ENCODE data around the gene LRRC4C.
A peak's percentile ranks its signal among the peaks of the same experiment; 100 is the strongest.

The LRRC4C gene

DNA sequence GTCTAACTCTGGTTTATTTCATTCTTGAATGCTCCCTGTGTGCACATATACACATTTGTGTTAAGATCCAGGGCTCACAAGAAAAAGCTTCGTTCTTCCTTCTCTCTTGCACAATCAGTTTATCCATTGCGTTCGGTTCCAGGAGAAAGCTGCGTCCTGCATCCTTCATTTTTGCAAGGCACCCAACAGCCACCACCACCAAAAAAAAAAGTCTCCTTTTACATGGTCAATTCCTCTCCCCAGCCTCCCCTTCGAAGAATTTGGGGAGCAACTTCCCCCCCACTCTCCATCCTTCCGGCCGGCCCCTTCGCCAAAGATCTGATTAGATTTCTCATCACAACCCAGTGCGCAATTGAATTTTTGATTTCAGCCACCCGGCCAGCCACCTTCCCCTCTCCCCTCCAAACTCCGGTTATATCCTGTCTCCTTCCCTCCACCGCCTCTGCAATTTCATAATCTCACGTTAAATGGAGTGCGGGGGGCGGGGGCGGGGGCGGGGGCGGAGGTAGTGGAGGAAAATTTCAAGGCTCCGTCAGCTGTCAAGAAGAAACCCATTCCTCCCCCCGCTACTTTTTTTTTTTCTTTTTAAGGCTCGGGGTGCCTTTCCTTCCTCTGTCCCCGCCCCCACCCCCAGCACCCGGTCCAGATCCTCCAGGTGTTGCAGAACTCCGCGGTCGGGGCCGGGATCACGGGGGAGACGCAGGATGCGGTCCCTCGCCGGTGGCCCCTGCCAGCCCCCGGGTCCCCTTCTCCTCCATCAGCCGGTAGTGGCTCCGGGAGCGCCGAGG is 1166.5 kb downstream of the LRRC4C start:
- Histone ChIP-seq H3K36me3 (ENCODE audit: control insufficient read depth in 1 of 2, insufficient read depth in 2 of 2, low read depth in 1 of 2, low read length in 2 of 2) (no peaks in the 10 kb centered on the region), H4K91ac (ENCODE audit: low read length) (no peak overlapping the region)
- WGBS: 2% methylated on average over 29 of the region's 37 CpGs

GRCh38 chr11:40291741-40292140 is 1167.7 kb downstream of the LRRC4C start:
- no peak overlapping the region for H2BK120ac ChIP-seq (ENCODE audit: low read depth, low read length)
- peaks cover 18 to 31% of the 10 kb centered on the region in 2 experiments for H3K27me3 ChIP-seq (ENCODE audit: control insufficient read depth in 1 of 2, insufficient read depth in 1 of 2, low read length in 2 of 2)
- no peak overlapping the region for H4K8ac ChIP-seq (ENCODE audit: low read length)
- H3K23ac ChIP-seq (ENCODE audit: low read length in 2 of 2): no peak overlapping the region
- H4K91ac ChIP-seq (ENCODE audit: low read length): no peak overlapping the region
- H3K79me1 ChIP-seq (replicated peaks; ENCODE audit: low read length, poor library complexity, severe bottlenecking): no peaks in the 10 kb centered on the region
- no peak overlapping the region for H3K14ac ChIP-seq (ENCODE audit: low read length in 2 of 2)
- no peak overlapping the region for H2BK12ac ChIP-seq (ENCODE audit: low read length in 2 of 2)
- H3K27ac ChIP-seq (ENCODE audit: low read length, poor library complexity, severe bottlenecking): no peak overlapping the region
- H2BK15ac ChIP-seq (ENCODE audit: low read depth, poor library complexity, severe bottlenecking): no peak overlapping the region
- no peak overlapping the region for H2BK5ac ChIP-seq (ENCODE audit: low read depth, low read length, poor library complexity, severe bottlenecking)
- H3K9ac ChIP-seq (ENCODE audit: low read length): no peak overlapping the region
- peaks cover 5% of the 10 kb centered on the region for H3K4me1 ChIP-seq (ENCODE audit: control insufficient read depth, insufficient read depth, low read depth, low read length)
- no peak overlapping the region for H2AFZ ChIP-seq (ENCODE audit: low read depth, low read length)
- whole genome bisulfite sequencing: 59% methylated on average over 6 of the region's 7 CpGs
- no peaks in the 10 kb centered on the region for H3K9me3 ChIP-seq (ENCODE audit: control insufficient read depth, low read length)
- H3K4ac ChIP-seq (ENCODE audit: low read depth in 1 of 2, low read length in 2 of 2): no peak overlapping the region
- no peak overlapping the region for H3K4me2 ChIP-seq (ENCODE audit: low read length, poor library complexity, severe bottlenecking)
- H3K4me3 ChIP-seq (ENCODE audit: insufficient read depth in 1 of 2, low read depth in 1 of 2, low read length in 2 of 2): no peak overlapping the region
- no peak for DNase-seq
- H3K18ac ChIP-seq (ENCODE audit: low read depth in 1 of 2, low read length in 2 of 2): no peak overlapping the region
- no peak overlapping the region for H2AK5ac ChIP-seq (ENCODE audit: low read length, severe bottlenecking)
- no peaks in the 10 kb centered on the region for H3K36me3 ChIP-seq (ENCODE audit: control insufficient read depth in 1 of 2, insufficient read depth in 2 of 2, low read depth in 1 of 2, low read length in 2 of 2)

More for the DNA sequence above, 1166.5 kb downstream of the LRRC4C start:
- H3K18ac ChIP-seq (ENCODE audit: low read depth in 1 of 2, low read length in 2 of 2): peak overlapping the region in 1 of 2 experiments; percentile 21
- H2AK5ac ChIP-seq (ENCODE audit: low read length, severe bottlenecking): no peak overlapping the region
- H3K4me1 ChIP-seq (ENCODE audit: control insufficient read depth, insufficient read depth, low read depth, low read length): peaks cover 5% of the 10 kb centered on the region
- H4K8ac ChIP-seq (ENCODE audit: low read length): peak overlapping the region; percentile 19
- peak overlapping the region; percentile 50 to 84 for H3K4me3 ChIP-seq (ENCODE audit: insufficient read depth in 1 of 2, low read depth in 1 of 2, low read length in 2 of 2)
- peak overlapping the region; percentile 74 for H3K9ac ChIP-seq (ENCODE audit: low read length)
- no peaks in the 10 kb centered on the region for H3K9me3 ChIP-seq (ENCODE audit: control insufficient read depth, low read length)
- no peak overlapping the region for H2BK12ac ChIP-seq (ENCODE audit: low read length in 2 of 2)
- no peak overlapping the region for H2AFZ ChIP-seq (ENCODE audit: low read depth, low read length)
- H3K4me2 ChIP-seq (ENCODE audit: low read length, poor library complexity, severe bottlenecking): peak overlapping the region; percentile 99
- no peak overlapping the region for H2BK120ac ChIP-seq (ENCODE audit: low read depth, low read length)
- peak overlapping the region in 1 of 2 experiments; percentile 53 for H3K4ac ChIP-seq (ENCODE audit: low read depth in 1 of 2, low read length in 2 of 2)
- H3K23ac ChIP-seq (ENCODE audit: low read length in 2 of 2): no peak overlapping the region
- no peak overlapping the region for H3K27ac ChIP-seq (ENCODE audit: low read length, poor library complexity, severe bottlenecking)
- no peak overlapping the region for H3K14ac ChIP-seq (ENCODE audit: low read length in 2 of 2)
- peak; percentile 40 for DNase-seq
- no peak overlapping the region for H2BK5ac ChIP-seq (ENCODE audit: low read depth, low read length, poor library complexity, severe bottlenecking)
- H2BK15ac ChIP-seq (ENCODE audit: low read depth, poor library complexity, severe bottlenecking): no peak overlapping the region
- no peaks in the 10 kb centered on the region for H3K79me1 ChIP-seq (replicated peaks; ENCODE audit: low read length, poor library complexity, severe bottlenecking)
- peaks cover 18 to 31% of the 10 kb centered on the region in 2 experiments for H3K27me3 ChIP-seq (ENCODE audit: control insufficient read depth in 1 of 2, insufficient read depth in 1 of 2, low read length in 2 of 2)

GRCh38 chr11:40291329-40291728 is 1168.1 kb downstream of the LRRC4C start:
- H2BK12ac ChIP-seq (ENCODE audit: low read length in 2 of 2): no peak overlapping the region
- no peak overlapping the region for H3K4me2 ChIP-seq (ENCODE audit: low read length, poor library complexity, severe bottlenecking)
- no peak overlapping the region for H2AFZ ChIP-seq (ENCODE audit: low read depth, low read length)
- H3K14ac ChIP-seq (ENCODE audit: low read length in 2 of 2): no peak overlapping the region
- no peak overlapping the region for H4K91ac ChIP-seq (ENCODE audit: low read length)
- peak; percentile 33 for DNase-seq
- no peak overlapping the region for H3K27ac ChIP-seq (ENCODE audit: low read length, poor library complexity, severe bottlenecking)
- H3K9ac ChIP-seq (ENCODE audit: low read length): no peak overlapping the region
- no peak overlapping the region for H3K4me3 ChIP-seq (ENCODE audit: insufficient read depth in 1 of 2, low read depth in 1 of 2, low read length in 2 of 2)
- H2BK5ac ChIP-seq (ENCODE audit: low read depth, low read length, poor library complexity, severe bottlenecking): no peak overlapping the region
- H2BK120ac ChIP-seq (ENCODE audit: low read depth, low read length): no peak overlapping the region
- H3K18ac ChIP-seq (ENCODE audit: low read depth in 1 of 2, low read length in 2 of 2): no peak overlapping the region
- peaks cover 18 to 30% of the 10 kb centered on the region in 2 experiments for H3K27me3 ChIP-seq (ENCODE audit: control insufficient read depth in 1 of 2, insufficient read depth in 1 of 2, low read length in 2 of 2)
- no peaks in the 10 kb centered on the region for H3K9me3 ChIP-seq (ENCODE audit: control insufficient read depth, low read length)
- no peak overlapping the region for H2AK5ac ChIP-seq (ENCODE audit: low read length, severe bottlenecking)
- H3K4me1 ChIP-seq (ENCODE audit: control insufficient read depth, insufficient read depth, low read depth, low read length): peaks cover 5% of the 10 kb centered on the region
- no peaks in the 10 kb centered on the region for H3K79me1 ChIP-seq (replicated peaks; ENCODE audit: low read length, poor library complexity, severe bottlenecking)
- no peaks in the 10 kb centered on the region for H3K36me3 ChIP-seq (ENCODE audit: control insufficient read depth in 1 of 2, insufficient read depth in 2 of 2, low read depth in 1 of 2, low read length in 2 of 2)
- H3K23ac ChIP-seq (ENCODE audit: low read length in 2 of 2): no peak overlapping the region
- 100% methylated on average over 1 of the region's 3 CpGs for WGBS
- no peak overlapping the region for H3K4ac ChIP-seq (ENCODE audit: low read depth in 1 of 2, low read length in 2 of 2)
- H4K8ac ChIP-seq (ENCODE audit: low read length): no peak overlapping the region
- H2BK15ac ChIP-seq (ENCODE audit: low read depth, poor library complexity, severe bottlenecking): no peak overlapping the region

DNA sequence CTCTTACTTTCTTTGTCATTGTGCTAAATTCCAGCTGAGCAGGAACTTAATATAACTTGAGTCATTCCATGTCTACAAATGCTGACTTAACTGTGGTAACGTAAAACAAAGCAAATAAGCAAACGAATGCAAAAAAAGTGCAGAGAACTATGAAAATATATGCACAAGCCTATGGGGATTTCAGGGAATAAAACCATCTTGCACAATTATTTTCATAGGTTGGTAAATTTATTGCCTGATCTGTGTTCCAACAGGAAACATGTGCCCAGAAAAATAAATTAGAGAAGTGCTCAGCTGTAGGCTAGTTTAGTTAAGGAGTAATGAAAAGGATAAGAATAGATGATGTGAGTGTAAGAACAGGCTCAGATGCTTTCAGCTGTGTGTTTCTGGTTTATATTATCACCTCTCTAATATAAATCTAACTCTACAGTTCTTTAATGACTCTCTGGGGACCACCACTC is 1169.3 kb downstream of the LRRC4C start:
- Histone ChIP-seq H3K4me3 (ENCODE audit: insufficient read depth in 1 of 2, low read depth in 1 of 2, low read length in 2 of 2) (no peak overlapping the region), H4K91ac (ENCODE audit: low read length) (no peak overlapping the region), H3K9ac (ENCODE audit: low read length) (no peak overlapping the region), H3K27me3 (ENCODE audit: control insufficient read depth in 1 of 2, insufficient read depth in 1 of 2, low read length in 2 of 2) (peaks cover 18 to 26% of the 10 kb centered on the region in 2 experiments), H3K79me1 (replicated peaks; ENCODE audit: low read length, poor library complexity, severe bottlenecking) (no peaks in the 10 kb centered on the region), H3K36me3 (ENCODE audit: control insufficient read depth in 1 of 2, insufficient read depth in 2 of 2, low read depth in 1 of 2, low read length in 2 of 2) (no peaks in the 10 kb centered on the region), H2BK5ac (ENCODE audit: low read depth, low read length, poor library complexity, severe bottlenecking) (no peak overlapping the region), H3K9me3 (ENCODE audit: control insufficient read depth, low read length) (no peaks in the 10 kb centered on the region), H3K4ac (ENCODE audit: low read depth in 1 of 2, low read length in 2 of 2) (no peak overlapping the region), H4K8ac (ENCODE audit: low read length) (no peak overlapping the region), H2BK120ac (ENCODE audit: low read depth, low read length) (no peak overlapping the region), H3K4me2 (ENCODE audit: low read length, poor library complexity, severe bottlenecking) (no peak overlapping the region), H3K14ac (ENCODE audit: low read length in 2 of 2) (no peak overlapping the region), H2AK5ac (ENCODE audit: low read length, severe bottlenecking) (no peak overlapping the region), H2AFZ (ENCODE audit: low read depth, low read length) (no peak overlapping the region), H3K27ac (ENCODE audit: low read length, poor library complexity, severe bottlenecking) (no peak overlapping the region), H2BK12ac (ENCODE audit: low read length in 2 of 2) (no peak overlapping the region), H3K23ac (ENCODE audit: low read length in 2 of 2) (no peak overlapping the region), H3K18ac (ENCODE audit: low read depth in 1 of 2, low read length in 2 of 2) (no peak overlapping the region), H2BK15ac (ENCODE audit: low read depth, poor library complexity, severe bottlenecking) (no peak overlapping the region), H3K4me1 (ENCODE audit: control insufficient read depth, insufficient read depth, low read depth, low read length) (peaks cover 5% of the 10 kb centered on the region)
- DNase-seq: peak; percentile 35
- WGBS: no CpG with 5 or more reads among the region's 2 CpGs

Measured in mesenchymal stem cell (in vitro differentiated cells and primary cell).